ENCODE results near the gene WNT9A.

The WNT9A gene

GRCh38 chr1:227954163-227954850, 6.6 kb upstream of the WNT9A start:
- DNase-seq: no peak

- no peak for DNase-seq
These were observed 5.3 kb upstream of the WNT9A start for GRCh38 chr1:227953022-227953412.

- DNase-seq: no peak
These were observed 4.8 kb upstream of the WNT9A start for GRCh38 chr1:227952374-227953021.

- no peak for DNase-seq
These were observed 4.1 kb upstream of the WNT9A start for GRCh38 chr1:227951624-227952373.

- no peak for DNase-seq
These were observed 3.1 kb upstream of the WNT9A start for GRCh38 chr1:227950735-227951346.

- DNase-seq: no peak
These were observed 2.4 kb upstream of the WNT9A start for GRCh38 chr1:227949954-227950734.

GRCh38 chr1:227949341-227949921, 1.7 kb upstream of the WNT9A start:
- DNase-seq: no peak

GRCh38 chr1:227948493-227949260, 945 bp upstream of the WNT9A start:
- DNase-seq: no peak

- DNase-seq: no peak
These were observed 401 bp downstream of the WNT9A start for GRCh38 chr1:227947386-227947675.

- DNase-seq: peak; percentile 19 to 37
These were observed 927 bp downstream of the WNT9A start for GRCh38 chr1:227946624-227947385.

- no peak for DNase-seq
These were observed 1.7 kb downstream of the WNT9A start for GRCh38 chr1:227945891-227946623.

- DNase-seq: no peak
These were observed 2.5 kb downstream of the WNT9A start for GRCh38 chr1:227944931-227945890.

- DNase-seq: no peak
These were observed 3.4 kb downstream of the WNT9A start for GRCh38 chr1:227944090-227944930.

- no peak for DNase-seq
These were observed 4.2 kb downstream of the WNT9A start for GRCh38 chr1:227943381-227944089.

GRCh38 chr1:227942716-227943261, 4.9 kb downstream of the WNT9A start:
- no peak for DNase-seq

GRCh38 chr1:227942021-227942715, 5.6 kb downstream of the WNT9A start:
- no peak for DNase-seq
